ENCODE measurements around the gene MYBPC2. TPM values are rescaled to one million over a fixed set of nuclear protein-coding genes. Genes with fewer than 3 reads are reported as not detected.
A peak's percentile ranks its signal among the peaks of the same experiment; 100 is the strongest.

Gene MYBPC2
- total and polyA plus RNA-seq, 9 of the 15 experiments (the other 6 are each of a cell fraction or from before 2014, with no cell fraction given) = 0.01 to 0.14 (median 0.04) TPM; not detected in 6

DNA sequence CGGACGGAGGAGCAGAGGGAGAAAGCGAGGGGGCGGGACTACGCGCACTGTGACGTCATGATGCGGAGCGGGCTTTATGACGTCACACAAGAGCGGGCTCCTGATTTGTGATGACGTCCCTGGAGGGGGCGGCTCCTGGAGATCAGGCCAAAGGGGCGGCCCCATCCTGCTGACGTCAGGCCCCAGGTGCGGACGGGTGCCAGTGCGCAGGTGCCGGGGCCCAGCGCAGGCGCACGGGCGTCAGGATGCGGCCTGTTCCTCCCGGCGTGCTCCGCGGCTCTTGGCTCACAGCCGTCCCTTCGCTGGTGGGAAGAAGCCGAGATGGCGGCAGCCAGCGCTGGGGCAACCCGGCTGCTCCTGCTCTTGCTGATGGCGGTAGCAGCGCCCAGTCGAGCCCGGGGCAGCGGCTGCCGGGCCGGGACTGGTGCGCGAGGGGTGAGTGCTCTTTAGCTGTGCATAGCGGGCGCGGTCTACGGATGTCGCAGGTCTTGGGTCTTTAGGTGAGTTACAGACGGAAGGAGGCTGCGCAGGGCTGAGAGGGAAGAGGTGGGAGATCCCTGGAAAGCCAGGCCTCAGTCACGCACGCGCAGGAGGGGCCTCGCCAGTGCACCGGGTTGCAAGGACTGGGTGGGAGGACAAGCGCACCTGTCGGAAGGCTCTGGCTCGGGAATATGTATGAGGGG lies 43.7 kb downstream of the MYBPC2 start, which contains the start of the genes EMC10 and GARIN5A (continued):
- TF ChIP-seq NFE2 (IDR thresholded peaks at IDR 0.05; ENCODE audit: low read depth) (peak; percentile 45; the same call in 1 of the 2 replicates), JUNB (CRISPR knock-in tag; conservative IDR thresholded peaks at IDR 0.05) (peak; percentile 93), SRSF1 (IDR thresholded peaks at IDR 0.05; ENCODE audit: low read depth, low read length) (no peak), KDM2B (CRISPR knock-in tag; IDR thresholded peaks at IDR 0.05) (0 out of 2 replicates have a peak, but pooled peaks have one; percentile 18), ZNF561 (CRISPR knock-in tag; conservative IDR thresholded peaks at IDR 0.05) (no peak), ZNF586 (CRISPR knock-in tag; conservative IDR thresholded peaks at IDR 0.05) (no peak), MCM7 (IDR thresholded peaks at IDR 0.05) (no peak), CBX8 (IDR thresholded peaks at IDR 0.05; ENCODE audit: borderline replicate concordance, extremely low read depth, low read depth, low read length, poor library complexity, severe bottlenecking) (no peak), TAF1 (IDR thresholded peaks at IDR 0.05; ENCODE audit: control insufficient read depth, extremely low read depth, insufficient read depth, low read length, severe bottlenecking) (peak; percentile 65), GABPB1 (CRISPR knock-in tag; IDR thresholded peaks at IDR 0.05) (peak; percentile 77; the same call in 1 of the 2 replicates), DPF2 (IDR thresholded peaks at IDR 0.05) (0 out of 2 replicates have a peak, but pooled peaks have one; percentile 9), MBD2 (IDR thresholded peaks at IDR 0.05; ENCODE audit: borderline replicate concordance, low read depth) (peak; percentile 60; the same call in 1 of the 2 replicates), ESRRA (IDR thresholded peaks at IDR 0.05; ENCODE audit: borderline replicate concordance, low read depth) (peak; percentile 85; the same call in 1 of the 2 replicates)
- TF ChIP-seq, protein P1, sequence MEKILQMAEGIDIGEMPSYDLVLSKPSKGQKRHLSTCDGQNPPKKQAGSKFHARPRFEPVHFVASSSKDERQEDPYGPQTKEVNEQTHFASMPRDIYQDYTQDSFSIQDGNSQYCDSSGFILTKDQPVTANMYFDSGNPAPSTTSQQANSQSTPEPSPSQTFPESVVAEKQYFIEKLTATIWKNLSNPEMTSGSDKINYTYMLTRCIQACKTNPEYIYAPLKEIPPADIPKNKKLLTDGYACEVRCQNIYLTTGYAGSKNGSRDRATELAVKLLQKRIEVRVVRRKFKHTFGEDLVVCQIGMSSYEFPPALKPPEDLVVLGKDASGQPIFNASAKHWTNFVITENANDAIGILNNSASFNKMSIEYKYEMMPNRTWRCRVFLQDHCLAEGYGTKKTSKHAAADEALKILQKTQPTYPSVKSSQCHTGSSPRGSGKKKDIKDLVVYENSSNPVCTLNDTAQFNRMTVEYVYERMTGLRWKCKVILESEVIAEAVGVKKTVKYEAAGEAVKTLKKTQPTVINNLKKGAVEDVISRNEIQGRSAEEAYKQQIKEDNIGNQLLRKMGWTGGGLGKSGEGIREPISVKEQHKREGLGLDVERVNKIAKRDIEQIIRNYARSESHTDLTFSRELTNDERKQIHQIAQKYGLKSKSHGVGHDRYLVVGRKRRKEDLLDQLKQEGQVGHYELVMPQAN (IDR thresholded peaks at IDR 0.05; ENCODE audit: borderline replicate concordance) = peak; percentile 65; the same call in 1 of the 2 replicates
- TF ChIP-seq, protein P2, sequence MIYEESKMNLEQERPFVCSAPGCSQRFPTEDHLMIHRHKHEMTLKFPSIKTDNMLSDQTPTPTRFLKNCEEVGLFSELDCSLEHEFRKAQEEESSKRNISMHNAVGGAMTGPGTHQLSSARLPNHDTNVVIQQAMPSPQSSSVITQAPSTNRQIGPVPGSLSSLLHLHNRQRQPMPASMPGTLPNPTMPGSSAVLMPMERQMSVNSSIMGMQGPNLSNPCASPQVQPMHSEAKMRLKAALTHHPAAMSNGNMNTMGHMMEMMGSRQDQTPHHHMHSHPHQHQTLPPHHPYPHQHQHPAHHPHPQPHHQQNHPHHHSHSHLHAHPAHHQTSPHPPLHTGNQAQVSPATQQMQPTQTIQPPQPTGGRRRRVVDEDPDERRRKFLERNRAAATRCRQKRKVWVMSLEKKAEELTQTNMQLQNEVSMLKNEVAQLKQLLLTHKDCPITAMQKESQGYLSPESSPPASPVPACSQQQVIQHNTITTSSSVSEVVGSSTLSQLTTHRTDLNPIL (CRISPR knock-in tag; IDR thresholded peaks at IDR 0.05) = no peak
- TF ChIP-seq, protein P3, sequence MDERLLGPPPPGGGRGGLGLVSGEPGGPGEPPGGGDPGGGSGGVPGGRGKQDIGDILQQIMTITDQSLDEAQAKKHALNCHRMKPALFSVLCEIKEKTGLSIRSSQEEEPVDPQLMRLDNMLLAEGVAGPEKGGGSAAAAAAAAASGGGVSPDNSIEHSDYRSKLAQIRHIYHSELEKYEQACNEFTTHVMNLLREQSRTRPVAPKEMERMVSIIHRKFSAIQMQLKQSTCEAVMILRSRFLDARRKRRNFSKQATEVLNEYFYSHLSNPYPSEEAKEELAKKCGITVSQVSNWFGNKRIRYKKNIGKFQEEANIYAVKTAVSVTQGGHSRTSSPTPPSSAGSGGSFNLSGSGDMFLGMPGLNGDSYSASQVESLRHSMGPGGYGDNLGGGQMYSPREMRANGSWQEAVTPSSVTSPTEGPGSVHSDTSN (CRISPR knock-in tag; IDR thresholded peaks at IDR 0.05; ENCODE audit: low read depth) = no peak
- TF ChIP-seq, protein P3 (tag; conservative IDR thresholded peaks at IDR 0.05; ENCODE audit: low read depth) = no peak
- TF ChIP-seq, protein P4, sequence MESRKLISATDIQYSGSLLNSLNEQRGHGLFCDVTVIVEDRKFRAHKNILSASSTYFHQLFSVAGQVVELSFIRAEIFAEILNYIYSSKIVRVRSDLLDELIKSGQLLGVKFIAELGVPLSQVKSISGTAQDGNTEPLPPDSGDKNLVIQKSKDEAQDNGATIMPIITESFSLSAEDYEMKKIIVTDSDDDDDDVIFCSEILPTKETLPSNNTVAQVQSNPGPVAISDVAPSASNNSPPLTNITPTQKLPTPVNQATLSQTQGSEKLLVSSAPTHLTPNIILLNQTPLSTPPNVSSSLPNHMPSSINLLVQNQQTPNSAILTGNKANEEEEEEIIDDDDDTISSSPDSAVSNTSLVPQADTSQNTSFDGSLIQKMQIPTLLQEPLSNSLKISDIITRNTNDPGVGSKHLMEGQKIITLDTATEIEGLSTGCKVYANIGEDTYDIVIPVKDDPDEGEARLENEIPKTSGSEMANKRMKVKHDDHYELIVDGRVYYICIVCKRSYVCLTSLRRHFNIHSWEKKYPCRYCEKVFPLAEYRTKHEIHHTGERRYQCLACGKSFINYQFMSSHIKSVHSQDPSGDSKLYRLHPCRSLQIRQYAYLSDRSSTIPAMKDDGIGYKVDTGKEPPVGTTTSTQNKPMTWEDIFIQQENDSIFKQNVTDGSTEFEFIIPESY (CRISPR knock-in tag; IDR thresholded peaks at IDR 0.05) = peak; percentile 95

All from K562 (cell line).